HL-60 (cell line): ENCODE measurements around the gene DPP10.

Source experiments
- CTCF ChIP-seq: IDR thresholded peaks from one replicate; pipeline ENCODE4 v1.5.1; 2011; ENCODE audit warnings: low read length, control low read depth, inconsistent platforms; ENCODE audit not compliant: insufficient read depth
- SPI1 ChIP-seq: IDR thresholded peaks from 2 replicates; pipeline ENCODE4 v1.6.1; 2012; ENCODE audit warnings: low read depth, mild to moderate bottlenecking, borderline replicate concordance

GRCh38 chr2:115779085-115779632, 1336.7 kb downstream of the DPP10 start:
- TF ChIP-seq SPI1 (no peak), CTCF (no peak)
